Islet precursor cell (in vitro differentiated cells): ENCODE data around the gene NDUFV1.
"Not testable (repeated sequence)": the region's sequence is repeated elsewhere in the genome, so short reads cannot be mapped to it uniquely, and the experiment has no call there.

Source experiments
- DNase-seq: peaks from one replicate; pipeline ENCODE4 v3.0.0-alpha.2; 2018

Gene NDUFV1

GRCh38 chr11:67612751-67613150, 6.0 kb downstream of the NDUFV1 start:
- DNase-seq: no peak

- no peak for DNase-seq
Measured at GRCh38 chr11:67613313-67613959, 6.7 kb downstream of the NDUFV1 start.

GRCh38 chr11:67613960-67614715, 7.4 kb downstream of the NDUFV1 start:
- peak; percentile 79 for DNase-seq

GRCh38 chr11:67614730-67615714, 8.3 kb downstream of the NDUFV1 start:
- peak; percentile 72 for DNase-seq

- DNase-seq: no peak
Measured at GRCh38 chr11:67615728-67616430, 9.1 kb downstream of the NDUFV1 start.

GRCh38 chr11:67616431-67617242, 9.9 kb downstream of the NDUFV1 start:
- DNase-seq: peak; percentile 48

GRCh38 chr11:67617243-67617953, 10.7 kb downstream of the NDUFV1 start:
- no peak for DNase-seq

GRCh38 chr11:67618901-67619659, 12.3 kb downstream of the NDUFV1 start:
- peak; percentile 56 for DNase-seq

GRCh38 chr11:67619683-67620618, 13.2 kb downstream of the NDUFV1 start:
- peak; percentile 89 for DNase-seq

GRCh38 chr11:67620621-67621020, 13.9 kb downstream of the NDUFV1 start:
- peak; percentile 85 for DNase-seq

GRCh38 chr11:67621928-67622327, 15.2 kb downstream of the NDUFV1 start:
- DNase-seq: not testable (repeated sequence)

GRCh38 chr11:67622905-67623304, 16.2 kb downstream of the NDUFV1 start:
- not testable (repeated sequence) for DNase-seq

- not testable (repeated sequence) for DNase-seq
Measured at GRCh38 chr11:67623795-67624194, 17.1 kb downstream of the NDUFV1 start.

- not testable (repeated sequence) for DNase-seq
Measured at GRCh38 chr11:67626131-67626833, 19.5 kb downstream of the NDUFV1 start.

- no peak for DNase-seq
Measured at GRCh38 chr11:67626970-67627369, 20.2 kb downstream of the NDUFV1 start.

- DNase-seq: no peak
Measured at GRCh38 chr11:67627441-67627811, 20.7 kb downstream of the NDUFV1 start.

- no peak for DNase-seq
Measured at GRCh38 chr11:67627812-67628624, 21.3 kb downstream of the NDUFV1 start.
